Endothelial cell of umbilical vein (primary cell): ENCODE results near the gene CHRFAM7A.
"Not testable (repeated sequence)": the region's sequence is repeated elsewhere in the genome, so short reads cannot be mapped to it uniquely, and the experiment has no call there.

Experiments
- EZH2 ChIP-seq: IDR thresholded peaks from 2 replicates; pipeline ENCODE4 v1.6.1; 2012; ENCODE audit warnings: borderline replicate concordance, low read depth, mild to moderate bottlenecking, moderate library complexity, low read length, inconsistent platforms; ENCODE audit not compliant: severe bottlenecking
- MYC ChIP-seq: IDR thresholded peaks from one replicate; pipeline ENCODE4 v1.6.1; 2011; ENCODE audit warnings: mild to moderate bottlenecking, low read depth, low read length
- TF ChIP-seq, protein P1 (sequence below), 2 donors: IDR thresholded peaks; 1 replicate in 1 of 2; 2 replicates in 1 of 2; pipeline ENCODE4 v1.5.1; 2011; ENCODE audit warnings: low read length in 2 of 2, mild to moderate bottlenecking in 2 of 2, moderate library complexity in 2 of 2, control low read depth in 1 of 2, inconsistent platforms in 1 of 2, low read depth in 1 of 2; ENCODE audit not compliant: insufficient read depth in 1 of 2; ENCODE audit errors: extremely low read depth in 1 of 2

- TF ChIP-seq, protein P1, sequence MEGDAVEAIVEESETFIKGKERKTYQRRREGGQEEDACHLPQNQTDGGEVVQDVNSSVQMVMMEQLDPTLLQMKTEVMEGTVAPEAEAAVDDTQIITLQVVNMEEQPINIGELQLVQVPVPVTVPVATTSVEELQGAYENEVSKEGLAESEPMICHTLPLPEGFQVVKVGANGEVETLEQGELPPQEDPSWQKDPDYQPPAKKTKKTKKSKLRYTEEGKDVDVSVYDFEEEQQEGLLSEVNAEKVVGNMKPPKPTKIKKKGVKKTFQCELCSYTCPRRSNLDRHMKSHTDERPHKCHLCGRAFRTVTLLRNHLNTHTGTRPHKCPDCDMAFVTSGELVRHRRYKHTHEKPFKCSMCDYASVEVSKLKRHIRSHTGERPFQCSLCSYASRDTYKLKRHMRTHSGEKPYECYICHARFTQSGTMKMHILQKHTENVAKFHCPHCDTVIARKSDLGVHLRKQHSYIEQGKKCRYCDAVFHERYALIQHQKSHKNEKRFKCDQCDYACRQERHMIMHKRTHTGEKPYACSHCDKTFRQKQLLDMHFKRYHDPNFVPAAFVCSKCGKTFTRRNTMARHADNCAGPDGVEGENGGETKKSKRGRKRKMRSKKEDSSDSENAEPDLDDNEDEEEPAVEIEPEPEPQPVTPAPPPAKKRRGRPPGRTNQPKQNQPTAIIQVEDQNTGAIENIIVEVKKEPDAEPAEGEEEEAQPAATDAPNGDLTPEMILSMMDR (IDR thresholded peaks at IDR 0.05; ENCODE audit: extremely low read depth in 1 of 2, insufficient read depth in 1 of 2, low read depth in 1 of 2, low read length in 2 of 2), result not testable (repeated sequence)
- TF ChIP-seq MYC, EZH2: not testable (repeated sequence)
Observed at GRCh38 chr15:30367246-30367645, 26.1 kb downstream of the CHRFAM7A start.
